Loucy (cell line): ENCODE results near the gene HSPB9.

Experiments used
- CTCF ChIP-seq: fragments of 200-600 bp; sonication (generic); conservative IDR thresholded peaks from 2 replicates; pipeline ENCODE4 v1.5.1; 2014; ENCODE audit warnings: mild to moderate bottlenecking, antibody characterized with exemption, low read length
- EZH2phosphoT487 ChIP-seq: fragments of 200-600 bp; IDR thresholded peaks from 2 replicates; pipeline ENCODE4 v1.6.1; 2018; ENCODE audit warnings: antibody characterized with exemption, mild to moderate bottlenecking, moderate library complexity, borderline replicate concordance

- TF ChIP-seq EZH2phosphoT487 (no peak), CTCF (no peak)
Observed at GRCh38 chr17:42160531-42160910, 37.9 kb downstream of the HSPB9 start.
